ENCODE measurements around the gene SEMA5A. TPM values are rescaled to one million over a fixed set of nuclear protein-coding genes. Genes with fewer than 3 reads are reported as not detected.

SEMA5A gene
- total RNA-seq, 1 donor from 2014 or later: 189 TPM

- H3K4me3 Mint-ChIP-seq (ENCODE audit: unreplicated experiment): no peak overlapping the region
- peaks cover 38% of the 10 kb centered on the region for H3K4me1 Mint-ChIP-seq (ENCODE audit: unreplicated experiment)
- peaks cover 58% of the 10 kb centered on the region for H3K36me3 Mint-ChIP-seq (ENCODE audit: unreplicated experiment)
- no peak overlapping the region for H3K27ac Mint-ChIP-seq (ENCODE audit: unreplicated experiment)
- no peaks in the 10 kb centered on the region for H3K27me3 Mint-ChIP-seq (ENCODE audit: unreplicated experiment)
- no peak for DNase-seq (ENCODE audit: extremely low spot score, unreplicated experiment)
- no peak for TF ChIP-seq CTCF (IDR thresholded peaks at IDR 0.05)
- H3K9me3 Mint-ChIP-seq (ENCODE audit: unreplicated experiment): no peaks in the 10 kb centered on the region
Measured at GRCh38 chr5:9196403-9197227, 349.3 kb downstream of the SEMA5A start.

- TF ChIP-seq CTCF (IDR thresholded peaks at IDR 0.05): no peak
- H3K27me3 Mint-ChIP-seq (ENCODE audit: unreplicated experiment): no peaks in the 10 kb centered on the region
- H3K4me3 Mint-ChIP-seq (ENCODE audit: unreplicated experiment): no peak overlapping the region
- H3K4me1 Mint-ChIP-seq (ENCODE audit: unreplicated experiment): peaks cover 30% of the 10 kb centered on the region
- no peaks in the 10 kb centered on the region for H3K9me3 Mint-ChIP-seq (ENCODE audit: unreplicated experiment)
- peak overlapping the region; percentile 38 for H3K27ac Mint-ChIP-seq (ENCODE audit: unreplicated experiment)
- no peak for DNase-seq (ENCODE audit: extremely low spot score, unreplicated experiment)
- H3K36me3 Mint-ChIP-seq (ENCODE audit: unreplicated experiment): peaks cover 59% of the 10 kb centered on the region
Measured at GRCh38 chr5:9194509-9194908, 351.4 kb downstream of the SEMA5A start.

GRCh38 chr5:9192266-9192665, 353.6 kb downstream of the SEMA5A start:
- H3K36me3 Mint-ChIP-seq (ENCODE audit: unreplicated experiment): peaks cover 68% of the 10 kb centered on the region
- H3K27me3 Mint-ChIP-seq (ENCODE audit: unreplicated experiment): no peaks in the 10 kb centered on the region
- no peak for DNase-seq (ENCODE audit: extremely low spot score, unreplicated experiment)
- peaks cover 25% of the 10 kb centered on the region for H3K4me1 Mint-ChIP-seq (ENCODE audit: unreplicated experiment)
- H3K27ac Mint-ChIP-seq (ENCODE audit: unreplicated experiment): no peak overlapping the region
- TF ChIP-seq CTCF (IDR thresholded peaks at IDR 0.05): no peak
- no peak overlapping the region for H3K4me3 Mint-ChIP-seq (ENCODE audit: unreplicated experiment)
- H3K9me3 Mint-ChIP-seq (ENCODE audit: unreplicated experiment): no peaks in the 10 kb centered on the region

- TF ChIP-seq CTCF (IDR thresholded peaks at IDR 0.05): no peak
- no peaks in the 10 kb centered on the region for H3K27me3 Mint-ChIP-seq (ENCODE audit: unreplicated experiment)
- no peaks in the 10 kb centered on the region for H3K9me3 Mint-ChIP-seq (ENCODE audit: unreplicated experiment)
- H3K4me1 Mint-ChIP-seq (ENCODE audit: unreplicated experiment): peaks cover 22% of the 10 kb centered on the region
- H3K27ac Mint-ChIP-seq (ENCODE audit: unreplicated experiment): peak overlapping the region; percentile 65
- DNase-seq (ENCODE audit: extremely low spot score, unreplicated experiment): no peak
- no peak overlapping the region for H3K4me3 Mint-ChIP-seq (ENCODE audit: unreplicated experiment)
- peaks cover 66% of the 10 kb centered on the region for H3K36me3 Mint-ChIP-seq (ENCODE audit: unreplicated experiment)
Measured at GRCh38 chr5:9189681-9190080, 356.2 kb downstream of the SEMA5A start.

- Mint-ChIP-seq H3K9me3 (ENCODE audit: unreplicated experiment) (no peaks in the 10 kb centered on the region), H3K4me1 (ENCODE audit: unreplicated experiment) (peaks cover 21% of the 10 kb centered on the region), H3K27me3 (ENCODE audit: unreplicated experiment) (no peaks in the 10 kb centered on the region), H3K36me3 (ENCODE audit: unreplicated experiment) (peaks cover 67% of the 10 kb centered on the region), H3K27ac (ENCODE audit: unreplicated experiment) (peak overlapping the region; percentile 65), H3K4me3 (ENCODE audit: unreplicated experiment) (no peak overlapping the region)
- no peak for TF ChIP-seq CTCF (IDR thresholded peaks at IDR 0.05)
- DNase-seq (ENCODE audit: extremely low spot score, unreplicated experiment): no peak
Measured at GRCh38 chr5:9188956-9189355, 356.9 kb downstream of the SEMA5A start.
